IPS-18a (cell line): ENCODE measurements around the gene TPO.

ENCODE experiments used
- H3K27ac ChIP-seq: one replicate; pipeline ENCODE4 v1.5.1; 2013; ENCODE audit warnings: low read length
- H3K27me3 ChIP-seq: one replicate; pipeline ENCODE4 v1.6.1; 2013; ENCODE audit warnings: mild to moderate bottlenecking, low read length; ENCODE audit not compliant: control insufficient read depth, insufficient read depth
- H3K36me3 ChIP-seq: one replicate; pipeline ENCODE4 v1.6.1; 2013; ENCODE audit warnings: low read depth, low read length; ENCODE audit not compliant: control insufficient read depth
- H3K4me1 ChIP-seq: one replicate; pipeline ENCODE4 v1.6.1; 2013; ENCODE audit warnings: low read depth, low read length; ENCODE audit not compliant: control insufficient read depth
- H3K4me3 ChIP-seq: one replicate; pipeline ENCODE4 v1.5.1; 2013; ENCODE audit warnings: low read length
- H3K9ac ChIP-seq: one replicate; pipeline ENCODE4 v1.6.1; 2013; ENCODE audit warnings: mild to moderate bottlenecking, low read length, moderate library complexity
- H3K9me3 ChIP-seq: one replicate; pipeline ENCODE4 v1.6.1; 2013; ENCODE audit warnings: low read depth, low read length; ENCODE audit not compliant: control insufficient read depth

TPO gene

GRCh38 chr2:1413156-1413710, at the start of gene TPO:
Gene TPO, plus strand, starts transcription at chr2:1413463. Its CDS starts 946 bp downstream, at chr2:1414409.
- H3K9ac ChIP-seq = no peak within 1 kb of the TSS
- no peak within 1 kb of the TSS for H3K4me3 ChIP-seq
- no peaks in the 10 kb centered on the region for H3K36me3 ChIP-seq
- peaks cover 31% of the 10 kb centered on the region for H3K27me3 ChIP-seq
- peaks cover 5% of the 10 kb centered on the region for H3K4me1 ChIP-seq
- no peaks in the 10 kb centered on the region for H3K9me3 ChIP-seq
- no peak within 1 kb of the TSS for H3K27ac ChIP-seq

- Histone ChIP-seq H3K4me3 (no peak overlapping the region), H3K27ac (no peak overlapping the region)
Observed at GRCh38 chr2:1366546-1367134, 46.6 kb upstream of the TPO start.

GRCh38 chr2:1367601-1368000, 45.7 kb upstream of the TPO start:
- Histone ChIP-seq H3K27ac (no peak overlapping the region), H3K9me3 (no peaks in the 10 kb centered on the region), H3K36me3 (no peaks in the 10 kb centered on the region), H3K9ac (no peak overlapping the region), H3K27me3 (no peaks in the 10 kb centered on the region), H3K4me3 (no peak overlapping the region), H3K4me1 (peaks cover 8% of the 10 kb centered on the region)

More at GRCh38 chr2:1366546-1367134, 46.6 kb upstream of the TPO start:
- Histone ChIP-seq H3K4me1 (peaks cover 8% of the 10 kb centered on the region), H3K9me3 (no peaks in the 10 kb centered on the region), H3K27me3 (no peaks in the 10 kb centered on the region), H3K36me3 (no peaks in the 10 kb centered on the region), H3K9ac (no peak overlapping the region)

GRCh38 chr2:1369905-1370304, 43.4 kb upstream of the TPO start:
- no peaks in the 10 kb centered on the region for H3K27me3 ChIP-seq
- no peak overlapping the region for H3K9ac ChIP-seq
- H3K36me3 ChIP-seq = no peaks in the 10 kb centered on the region
- H3K4me1 ChIP-seq = peaks cover 8% of the 10 kb centered on the region
- no peaks in the 10 kb centered on the region for H3K9me3 ChIP-seq
- H3K27ac ChIP-seq = no peak overlapping the region
- H3K4me3 ChIP-seq = no peak overlapping the region

- Histone ChIP-seq H3K4me3 (no peak overlapping the region), H3K4me1 (peaks cover 4% of the 10 kb centered on the region), H3K9me3 (no peaks in the 10 kb centered on the region), H3K27ac (no peak overlapping the region), H3K9ac (no peak overlapping the region), H3K27me3 (no peaks in the 10 kb centered on the region), H3K36me3 (no peaks in the 10 kb centered on the region)
Observed at GRCh38 chr2:1370461-1370860, 42.8 kb upstream of the TPO start.

GRCh38 chr2:1371082-1371481, 42.2 kb upstream of the TPO start:
- no peak overlapping the region for H3K27ac ChIP-seq
- H3K4me1 ChIP-seq = no peaks in the 10 kb centered on the region
- no peaks in the 10 kb centered on the region for H3K9me3 ChIP-seq
- no peaks in the 10 kb centered on the region for H3K36me3 ChIP-seq
- H3K9ac ChIP-seq = no peak overlapping the region
- H3K27me3 ChIP-seq = no peaks in the 10 kb centered on the region
- H3K4me3 ChIP-seq = no peak overlapping the region

- Histone ChIP-seq H3K27ac (no peak overlapping the region), H3K9ac (no peak overlapping the region), H3K36me3 (no peaks in the 10 kb centered on the region), H3K4me3 (no peak overlapping the region), H3K4me1 (no peaks in the 10 kb centered on the region), H3K9me3 (no peaks in the 10 kb centered on the region), H3K27me3 (no peaks in the 10 kb centered on the region)
Observed at GRCh38 chr2:1373830-1374229, 39.4 kb upstream of the TPO start.

- H3K36me3 ChIP-seq = no peaks in the 10 kb centered on the region
- no peaks in the 10 kb centered on the region for H3K27me3 ChIP-seq
- no peaks in the 10 kb centered on the region for H3K4me1 ChIP-seq
- no peaks in the 10 kb centered on the region for H3K9me3 ChIP-seq
- no peak overlapping the region for H3K4me3 ChIP-seq
- H3K27ac ChIP-seq = no peak overlapping the region
- H3K9ac ChIP-seq = no peak overlapping the region
Observed at GRCh38 chr2:1374287-1374686, 39.0 kb upstream of the TPO start.

- Histone ChIP-seq H3K27me3 (no peaks in the 10 kb centered on the region), H3K4me3 (no peak overlapping the region)
Observed at GRCh38 chr2:1375794-1376193, 37.5 kb upstream of the TPO start.

GRCh38 chr2:1377473-1377872, 35.8 kb upstream of the TPO start:
- no peaks in the 10 kb centered on the region for H3K9me3 ChIP-seq
- no peak overlapping the region for H3K27ac ChIP-seq
- H3K4me1 ChIP-seq = no peaks in the 10 kb centered on the region
- H3K9ac ChIP-seq = no peak overlapping the region
- H3K4me3 ChIP-seq = no peak overlapping the region
- H3K36me3 ChIP-seq = no peaks in the 10 kb centered on the region
- no peaks in the 10 kb centered on the region for H3K27me3 ChIP-seq

More at GRCh38 chr2:1375794-1376193, 37.5 kb upstream of the TPO start:
- no peaks in the 10 kb centered on the region for H3K9me3 ChIP-seq
- no peaks in the 10 kb centered on the region for H3K4me1 ChIP-seq
- H3K9ac ChIP-seq = no peak overlapping the region
- H3K36me3 ChIP-seq = no peaks in the 10 kb centered on the region
- H3K27ac ChIP-seq = no peak overlapping the region

GRCh38 chr2:1378456-1379150, 34.7 kb upstream of the TPO start:
- Histone ChIP-seq H3K4me1 (no peaks in the 10 kb centered on the region), H3K27ac (no peak overlapping the region), H3K27me3 (no peaks in the 10 kb centered on the region), H3K4me3 (no peak overlapping the region), H3K36me3 (no peaks in the 10 kb centered on the region), H3K9me3 (no peaks in the 10 kb centered on the region), H3K9ac (no peak overlapping the region)

GRCh38 chr2:1381644-1382043, 31.6 kb upstream of the TPO start:
- Histone ChIP-seq H3K4me1 (no peaks in the 10 kb centered on the region), H3K36me3 (no peaks in the 10 kb centered on the region), H3K9me3 (no peaks in the 10 kb centered on the region), H3K27ac (no peak overlapping the region), H3K27me3 (peaks cover 5% of the 10 kb centered on the region), H3K9ac (no peak overlapping the region), H3K4me3 (no peak overlapping the region)
